Kidney glomerular epithelial cell (primary cell): Measurements from ENCODE around the gene OVOL1.
A peak's percentile ranks its signal among the peaks of the same experiment; 100 is the strongest.
"Not testable (repeated sequence)": the region's sequence is repeated elsewhere in the genome, so short reads cannot be mapped to it uniquely, and the experiment has no call there.

ENCODE experiments used
- DNase-seq: peaks from one replicate; lab custom pipeline; 2025; lab: John Stamatoyannopoulos, UW

Gene OVOL1

GRCh38 chr11:65816696-65817095 is 29.8 kb downstream of the OVOL1 start:
- DNase-seq, result no peak

GRCh38 chr11:65817312-65817834 is 30.5 kb downstream of the OVOL1 start:
- DNase-seq, result peak; percentile 31

GRCh38 chr11:65817835-65818680 is 31.2 kb downstream of the OVOL1 start:
- peak; percentile 86 for DNase-seq

- no peak for DNase-seq
These were observed 34.2 kb downstream of the OVOL1 start for GRCh38 chr11:65821107-65821506.

- no peak for DNase-seq
These were observed 36.1 kb downstream of the OVOL1 start for GRCh38 chr11:65822776-65823528.

GRCh38 chr11:65826984-65827735 is 40.3 kb downstream of the OVOL1 start:
- DNase-seq, result no peak

- DNase-seq, result no peak
These were observed 42.6 kb downstream of the OVOL1 start for GRCh38 chr11:65829459-65829858.

GRCh38 chr11:65832231-65832630 is 45.4 kb downstream of the OVOL1 start:
- not testable (repeated sequence) for DNase-seq

GRCh38 chr11:65833297-65834030 is 46.6 kb downstream of the OVOL1 start, which contains the start of gene SNX32:
Gene SNX32 (plus strand): TSS chr11:65833963. CDS start chr11:65834066, 103 bp downstream.
- peak; percentile 79 for DNase-seq

GRCh38 chr11:65834202-65834601 is 47.3 kb downstream of the OVOL1 start:
- DNase-seq, result no peak

- DNase-seq, result no peak
These were observed 55.3 kb downstream of the OVOL1 start for GRCh38 chr11:65842144-65842543.

- DNase-seq, result no peak
These were observed 56.9 kb downstream of the OVOL1 start for GRCh38 chr11:65843811-65844210.

- no peak for DNase-seq
These were observed 57.5 kb downstream of the OVOL1 start for GRCh38 chr11:65844231-65844872.
